K562 (cell line): ENCODE measurements around the gene CRACDL. TPM values are rescaled to one million over a fixed set of nuclear protein-coding genes. Genes with fewer than 3 reads are reported as not detected.

Experiments
- ATAC-seq: fragments of 200-7000 bp; cut with Tn5 transposase; 3 replicates; pipeline ENCODE4 v1.9.1; 2020; ENCODE audit warnings: moderate library complexity
- BruUV-seq: library from RNA; stranded (reverse); fragments of 400-500 nt; replicated peaks from 2 replicates; lab custom pipeline; 2021; lab: Mats Ljungman, UMichigan
- CTCF ChIA-PET: fragments of 300-600 bp; formaldehyde crosslinking; extraction: SDS; loops from one replicate; lab custom pipeline; 2021; ENCODE audit warnings: low intra/inter-chr PET ratio; lab: Yijun Ruan, JAX
- POLR2A ChIA-PET: fragments of 300-600, 350-650 bp; sonication (Branson Sonifier 250); formaldehyde crosslinking; extraction: SDS; loops from one replicate; lab custom pipeline; 2021; ENCODE audit warnings: antibody characterized with exemption, inconsistent platforms; lab: Yijun Ruan, JAX
- DNase-seq, 4 experiments: peaks; one replicate each; pipeline versions ENCODE4 v3.0.0 to v3.0.0-alpha.2; 2011 to 2018; ENCODE audit warnings: low spot score in 3 of 4, mixed read lengths in 3 of 4; ENCODE audit errors: extremely low read depth in 1 of 4
- FAIRE-seq: peaks from 2 replicates; lab custom pipeline; 2011; peaks lifted over from hg19 to GRCh38; lab: Jason Lieb, UNC
- H2AFZ ChIP-seq: 2 replicates; pipeline ENCODE4 v1.6.0; 2011; ENCODE audit warnings: low read depth, low read length, control low read depth, inconsistent platforms
- H3K27ac ChIP-seq: fragments of 200-600 bp; 3 replicates; pipeline ENCODE4 v1.8.0; 2011; ENCODE audit warnings: low read depth, mild to moderate bottlenecking, control low read depth, inconsistent platforms, low read length, moderate library complexity, mixed read lengths; ENCODE audit errors: extremely low read depth
- H3K27me3 ChIP-seq, 2 experiments: fragments of 300-600 bp in 1 of 2; 2 replicates in 1 of 2; 3 replicates in 1 of 2; pipeline versions ENCODE4 v1.6.0 to v1.8.0; 2011; ENCODE audit warnings: inconsistent platforms in 2 of 2, low read length in 2 of 2, mild to moderate bottlenecking in 1 of 2, mixed read lengths in 1 of 2, moderate library complexity in 1 of 2; ENCODE audit not compliant: control insufficient read depth in 2 of 2, insufficient read depth in 2 of 2
- H3K36me3 ChIP-seq: fragments of 300-600 bp; 3 replicates; pipeline ENCODE4 v1.8.0; 2011; ENCODE audit warnings: mild to moderate bottlenecking, low read length, inconsistent platforms; ENCODE audit not compliant: control insufficient read depth, insufficient read depth
- H3K4me1 ChIP-seq, 2 experiments: fragments of 200-600 bp in 1 of 2; replicated peaks in 1 of 2; 2 replicates in 1 of 2; 3 replicates in 1 of 2; pipeline versions ENCODE4 v1.5.1 to v1.8.0; 2011; ENCODE audit warnings: inconsistent platforms in 2 of 2, low read length in 2 of 2, mild to moderate bottlenecking in 1 of 2, mixed read lengths in 1 of 2, moderate library complexity in 1 of 2; ENCODE audit not compliant: control insufficient read depth in 2 of 2, insufficient read depth in 2 of 2
- H3K4me2 ChIP-seq: 2 replicates; pipeline ENCODE4 v1.6.1; 2011; ENCODE audit warnings: low read length, control low read depth, inconsistent platforms, mixed read lengths; ENCODE audit not compliant: insufficient read depth
- H3K4me3 ChIP-seq: fragments of 200-600 bp; sonication (generic), shearing (Covaris generic); 2 replicates; pipeline ENCODE4 v1.5.1; 2016; ENCODE audit warnings: control low read depth, inconsistent platforms
- H3K79me2 ChIP-seq: fragments of 200-600 bp; 3 replicates; pipeline ENCODE4 v1.8.0; 2011; ENCODE audit warnings: low read length, inconsistent platforms; ENCODE audit not compliant: control insufficient read depth, insufficient read depth
- H3K9ac ChIP-seq, 2 experiments: 2 replicates each; pipeline versions ENCODE4 v1.6.0 to v1.6.1; 2011; ENCODE audit warnings: low read depth in 2 of 2, low read length in 2 of 2, control low read depth in 1 of 2, inconsistent platforms in 1 of 2, mild to moderate bottlenecking in 1 of 2, mixed read lengths in 1 of 2; ENCODE audit not compliant: insufficient read depth in 1 of 2
- H3K9me1 ChIP-seq: one replicate; pipeline ENCODE4 v1.6.0; 2011; ENCODE audit warnings: inconsistent platforms, mild to moderate bottlenecking, low read length, moderate library complexity; ENCODE audit not compliant: control insufficient read depth, insufficient read depth
- H3K9me3 ChIP-seq: replicated peaks from 2 replicates; pipeline ENCODE4 v1.5.1; 2011; ENCODE audit warnings: low read depth, low read length, inconsistent platforms; ENCODE audit not compliant: control insufficient read depth, insufficient read depth
- H4K20me1 ChIP-seq: replicated peaks from 2 replicates; pipeline ENCODE4 v1.6.1; 2011; ENCODE audit warnings: low read length, inconsistent platforms, mixed read lengths; ENCODE audit not compliant: control insufficient read depth, insufficient read depth
- CBX2 ChIP-seq: fragments of 200-600 bp; sonication (generic); IDR thresholded peaks from one replicate; pipeline ENCODE4 v1.6.1; 2012; ENCODE audit warnings: mild to moderate bottlenecking, low read length, inconsistent platforms; ENCODE audit not compliant: insufficient read depth, poor library complexity, severe bottlenecking
- FOXA3 ChIP-seq, 2 experiments: fragments of 450-650 bp in 1 of 2; sonication (generic) in 1 of 2; formaldehyde crosslinking; IDR thresholded peaks in 1 of 2; conservative IDR thresholded peaks in 1 of 2; 2 replicates each; pipeline versions ENCODE4 v1.4.0 to v1.8.0; 2020 to 2022; ENCODE audit warnings: mild to moderate bottlenecking in 2 of 2, missing genetic modification reagents in 1 of 2
- ILF3 ChIP-seq: fragments of 450-650 bp; IDR thresholded peaks from 2 replicates; pipeline ENCODE4 v1.6.1; 2018; ENCODE audit warnings: antibody characterized with exemption, mild to moderate bottlenecking, moderate library complexity, borderline replicate concordance
- IRF2 ChIP-seq: sonication (generic); formaldehyde crosslinking; IDR thresholded peaks from 2 replicates; pipeline ENCODE4 v1.8.1; 2022; ENCODE audit warnings: mild to moderate bottlenecking, missing genetic modification reagents
- OTX1 ChIP-seq: fragments of 450-650 bp; formaldehyde crosslinking; IDR thresholded peaks from 2 replicates; pipeline ENCODE4 v1.4.0; 2022; ENCODE audit warnings: mild to moderate bottlenecking
- POLR3A ChIP-seq: IDR thresholded peaks from 2 replicates; pipeline ENCODE4 v1.6.1; 2011; ENCODE audit warnings: borderline replicate concordance, mild to moderate bottlenecking, moderate library complexity; ENCODE audit not compliant: insufficient read length, insufficient read depth; ENCODE audit errors: extremely low read depth
- ZNF589 ChIP-seq: fragments of 200-800 bp; sonication (Bioruptor generic); IDR thresholded peaks from 2 replicates; pipeline ENCODE4 v1.6.1; 2016; ENCODE audit warnings: low read depth, missing genetic modification characterization, missing compliant biosample characterization
- WGBS: fragments of 100-300 bp; shearing (Covaris generic); methylation state at CpG from one replicate; pipeline ENCODE4 v1.1.6; 2016; ENCODE audit warnings: low coverage, mixed read lengths; ENCODE audit not compliant: insufficient coverage; ENCODE audit errors: missing lambda C conversion rate; 5-methylcytosine and 5-hydroxymethylcytosine counted together
- in situ Hi-C: fragments of 300-500 bp; cut with MboI; formaldehyde crosslinking; loops from 4 replicates; pipeline ENCODE4 v1.15.0; 2018; ENCODE audit warnings: inconsistent platforms, mixed read lengths
- intact Hi-C: fragments of 100-400 bp; cut with micrococcal nuclease; formaldehyde crosslinking; loops from 2 replicates; pipeline ENCODE4 v1.14.2; 2022
- polyA plus RNA-seq, 8 experiments: library from polyadenylated mRNA; depleted of rRNA in 4 of 8; stranded (reverse) in 5 of 8; unstranded in 3 of 8; fragments of >200 nt; fragmentation: Nextera tagmentation in 2 of 8; fragmentation: Illumina TruSeq in 1 of 8; extraction: Ambion mirVana in 2 of 8; extraction: Trizol in 1 of 8; gene quantifications; 2 replicates each; pipeline versions ENCODE4 v1.2.1 to v1.2.3, GENCODE V29; 2011 to 2014; ENCODE audit warnings: inconsistent platforms in 1 of 8, missing spikeins in 1 of 8
- total RNA-seq, 7 experiments: library from RNA; depleted of rRNA in 6 of 7; stranded (reverse); fragments of >200 nt in 6 of 7; fragmentation: Illumina TruSeq in 2 of 7; extraction: Trizol in 2 of 7; gene quantifications; 2 replicates each; pipeline versions ENCODE4 v1.2.1 to v1.2.3, GENCODE V29; 2011 to 2021; ENCODE audit warnings: low replicate concordance in 1 of 7
- TF ChIP-seq, protein P1 (sequence below): fragments of 450-650 bp; IDR thresholded peaks from 2 replicates; pipeline ENCODE4 v1.6.1; 2016; ENCODE audit warnings: low read depth, mild to moderate bottlenecking, moderate library complexity
- TF ChIP-seq, protein P2 (sequence below), 2 experiments: fragments of 450-650 bp in 1 of 2; sonication (generic) in 1 of 2; formaldehyde crosslinking in 1 of 2; IDR thresholded peaks; 2 replicates each; pipeline versions ENCODE4 v1.7.1 to v1.9.0; 2016 to 2022; ENCODE audit warnings: inconsistent platforms in 1 of 2, mild to moderate bottlenecking in 1 of 2, missing genetic modification reagents in 1 of 2

The CRACDL gene
- total and polyA plus RNA-seq, 9 of the 15 experiments (the other 6 are each of a cell fraction or from before 2014, with no cell fraction given) = not detected

DNA sequence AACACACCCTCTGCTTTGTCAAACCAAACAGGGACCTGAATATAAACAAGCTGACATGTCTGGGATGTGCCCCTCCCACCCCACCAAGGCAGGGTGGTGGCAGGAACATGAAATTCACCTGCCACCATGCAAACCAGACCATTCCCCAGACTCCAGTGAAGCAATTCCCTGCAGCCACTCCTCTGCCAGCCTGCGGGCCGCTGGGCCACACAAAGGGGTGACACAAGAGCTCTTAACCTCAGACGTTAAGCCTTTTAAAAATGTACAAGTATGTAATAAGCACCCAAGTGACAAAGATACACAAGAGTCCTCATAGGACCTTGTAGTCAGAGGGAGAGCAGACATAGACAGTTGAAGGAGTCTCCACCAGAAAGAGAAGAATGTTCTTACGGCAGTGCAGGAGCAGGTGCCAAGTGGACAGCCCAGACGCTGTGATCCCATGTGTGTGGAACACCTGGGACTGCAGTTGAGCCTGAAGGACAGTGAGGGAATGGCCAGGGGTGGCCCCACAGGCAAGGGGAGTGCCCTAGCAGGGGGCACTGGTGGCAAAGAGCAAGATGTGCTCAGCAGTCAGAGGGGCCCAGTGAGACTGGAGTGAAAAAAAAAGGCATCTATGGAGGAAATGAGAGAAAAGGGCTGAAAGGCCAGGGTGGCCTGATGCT is 36.9 kb downstream of the CRACDL start:
- peaks cover 6% of the 10 kb centered on the region; the same call in 1 of the 2 replicates for H4K20me1 ChIP-seq
- POLR2A ChIA-PET = interaction anchor here (1.8 kb wide), 1 partner anchor 14 kb away, joined by 5 read pairs; no protein-coding TSS in a partner anchor
- H3K9ac ChIP-seq = no peak overlapping the region
- no peak overlapping the region for H3K27ac ChIP-seq
- ATAC-seq (no peak), DNase-seq (no peak), FAIRE-seq (no peak)
- WGBS = 2% methylated on average over 5 of the region's 5 CpGs
- no peaks in the 10 kb centered on the region for H3K9me1 ChIP-seq
- no peak overlapping the region for H3K4me3 ChIP-seq
- in situ Hi-C loops = no loop called here
- H2AFZ ChIP-seq = no peak overlapping the region
- H3K79me2 ChIP-seq = no peaks in the 10 kb centered on the region
- CTCF ChIA-PET = no interaction called here
- H3K4me2 ChIP-seq = no peak overlapping the region
- intact Hi-C loops = no loop called here
- no peaks in the 10 kb centered on the region for H3K36me3 ChIP-seq
- no peaks in the 10 kb centered on the region for H3K9me3 ChIP-seq
- no TSS peak for BruUV-seq
- H3K27me3 ChIP-seq = peaks cover 22 to 76% of the 10 kb centered on the region in 2 experiments; a peak in 4 of 5 replicates
- no peaks in the 10 kb centered on the region for H3K4me1 ChIP-seq
- TF ChIP-seq, protein P1, sequence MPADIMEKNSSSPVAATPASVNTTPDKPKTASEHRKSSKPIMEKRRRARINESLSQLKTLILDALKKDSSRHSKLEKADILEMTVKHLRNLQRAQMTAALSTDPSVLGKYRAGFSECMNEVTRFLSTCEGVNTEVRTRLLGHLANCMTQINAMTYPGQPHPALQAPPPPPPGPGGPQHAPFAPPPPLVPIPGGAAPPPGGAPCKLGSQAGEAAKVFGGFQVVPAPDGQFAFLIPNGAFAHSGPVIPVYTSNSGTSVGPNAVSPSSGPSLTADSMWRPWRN = no peak
- TF ChIP-seq, protein P2, sequence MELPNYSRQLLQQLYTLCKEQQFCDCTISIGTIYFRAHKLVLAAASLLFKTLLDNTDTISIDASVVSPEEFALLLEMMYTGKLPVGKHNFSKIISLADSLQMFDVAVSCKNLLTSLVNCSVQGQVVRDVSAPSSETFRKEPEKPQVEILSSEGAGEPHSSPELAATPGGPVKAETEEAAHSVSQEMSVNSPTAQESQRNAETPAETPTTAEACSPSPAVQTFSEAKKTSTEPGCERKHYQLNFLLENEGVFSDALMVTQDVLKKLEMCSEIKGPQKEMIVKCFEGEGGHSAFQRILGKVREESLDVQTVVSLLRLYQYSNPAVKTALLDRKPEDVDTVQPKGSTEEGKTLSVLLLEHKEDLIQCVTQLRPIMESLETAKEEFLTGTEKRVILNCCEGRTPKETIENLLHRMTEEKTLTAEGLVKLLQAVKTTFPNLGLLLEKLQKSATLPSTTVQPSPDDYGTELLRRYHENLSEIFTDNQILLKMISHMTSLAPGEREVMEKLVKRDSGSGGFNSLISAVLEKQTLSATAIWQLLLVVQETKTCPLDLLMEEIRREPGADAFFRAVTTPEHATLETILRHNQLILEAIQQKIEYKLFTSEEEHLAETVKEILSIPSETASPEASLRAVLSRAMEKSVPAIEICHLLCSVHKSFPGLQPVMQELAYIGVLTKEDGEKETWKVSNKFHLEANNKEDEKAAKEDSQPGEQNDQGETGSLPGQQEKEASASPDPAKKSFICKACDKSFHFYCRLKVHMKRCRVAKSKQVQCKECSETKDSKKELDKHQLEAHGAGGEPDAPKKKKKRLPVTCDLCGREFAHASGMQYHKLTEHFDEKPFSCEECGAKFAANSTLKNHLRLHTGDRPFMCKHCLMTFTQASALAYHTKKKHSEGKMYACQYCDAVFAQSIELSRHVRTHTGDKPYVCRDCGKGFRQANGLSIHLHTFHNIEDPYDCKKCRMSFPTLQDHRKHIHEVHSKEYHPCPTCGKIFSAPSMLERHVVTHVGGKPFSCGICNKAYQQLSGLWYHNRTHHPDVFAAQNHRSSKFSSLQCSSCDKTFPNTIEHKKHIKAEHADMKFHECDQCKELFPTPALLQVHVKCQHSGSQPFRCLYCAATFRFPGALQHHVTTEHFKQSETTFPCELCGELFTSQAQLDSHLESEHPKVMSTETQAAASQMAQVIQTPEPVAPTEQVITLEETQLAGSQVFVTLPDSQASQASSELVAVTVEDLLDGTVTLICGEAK (IDR thresholded peaks at IDR 0.05) = no peak
- TF ChIP-seq, protein P2 (CRISPR knock-in tag; IDR thresholded peaks at IDR 0.05) = no peak
- TF ChIP-seq FOXA3 (CRISPR knock-in tag; conservative IDR thresholded peaks at IDR 0.05 in 1 of 2, IDR thresholded peaks at IDR 0.05 in 1 of 2) = no peak
- no peak for TF ChIP-seq IRF2 (CRISPR knock-in tag)
- TF ChIP-seq POLR3A = no peak
- TF ChIP-seq OTX1 (CRISPR knock-in tag) = no peak
- no peak for TF ChIP-seq ILF3
- TF ChIP-seq ZNF589 (CRISPR knock-in tag) = no peak
- TF ChIP-seq CBX2 = no peak
